Epithelial cell of esophagus (primary cell): ENCODE results near the gene RANBP17.
"Not testable (repeated sequence)": the region's sequence is repeated elsewhere in the genome, so short reads cannot be mapped to it uniquely, and the experiment has no call there.

Experiments
- DNase-seq: peaks from one replicate; pipeline ENCODE4 v3.0.0; 2010; ENCODE audit warnings: low read depth
- H3K4me3 ChIP-seq: 2 replicates; pipeline ENCODE4 v1.5.1; 2011; ENCODE audit warnings: mild to moderate bottlenecking, low read length, control low read depth
- CTCF ChIP-seq: IDR thresholded peaks from 2 replicates; pipeline ENCODE4 v1.5.1; 2011; ENCODE audit warnings: low read depth, mild to moderate bottlenecking, low read length, control low read depth, inconsistent platforms; ENCODE audit not compliant: insufficient read depth; ENCODE audit errors: missing control alignments

Gene RANBP17

GRCh38 chr5:171029401-171029800, 167.6 kb downstream of the RANBP17 start:
- peak; percentile 2 for DNase-seq
- H3K4me3 ChIP-seq: no peak overlapping the region
- TF ChIP-seq CTCF: no peak

GRCh38 chr5:171031977-171032376, 170.2 kb downstream of the RANBP17 start:
- H3K4me3 ChIP-seq: no peak overlapping the region
- no peak for DNase-seq
- no peak for TF ChIP-seq CTCF

GRCh38 chr5:171032435-171032973, 170.7 kb downstream of the RANBP17 start:
- H3K4me3 ChIP-seq: no peak overlapping the region
- DNase-seq: no peak
- TF ChIP-seq CTCF: no peak

GRCh38 chr5:171041893-171042292, 180.1 kb downstream of the RANBP17 start:
- H3K4me3 ChIP-seq, DNase-seq: not testable (repeated sequence)

- no peak for TF ChIP-seq CTCF
- H3K4me3 ChIP-seq: no peak overlapping the region
- DNase-seq: no peak
Observed at GRCh38 chr5:171050916-171051315, 189.1 kb downstream of the RANBP17 start.

GRCh38 chr5:171055875-171056454, 194.1 kb downstream of the RANBP17 start:
- DNase-seq: peak; percentile 1
- no peak for TF ChIP-seq CTCF
- no peak overlapping the region for H3K4me3 ChIP-seq

GRCh38 chr5:171067540-171068130, 205.8 kb downstream of the RANBP17 start:
- H3K4me3 ChIP-seq: no peak overlapping the region
- no peak for DNase-seq
- no peak for TF ChIP-seq CTCF
